ENCODE results near the gene MGAT5B.

DNA sequence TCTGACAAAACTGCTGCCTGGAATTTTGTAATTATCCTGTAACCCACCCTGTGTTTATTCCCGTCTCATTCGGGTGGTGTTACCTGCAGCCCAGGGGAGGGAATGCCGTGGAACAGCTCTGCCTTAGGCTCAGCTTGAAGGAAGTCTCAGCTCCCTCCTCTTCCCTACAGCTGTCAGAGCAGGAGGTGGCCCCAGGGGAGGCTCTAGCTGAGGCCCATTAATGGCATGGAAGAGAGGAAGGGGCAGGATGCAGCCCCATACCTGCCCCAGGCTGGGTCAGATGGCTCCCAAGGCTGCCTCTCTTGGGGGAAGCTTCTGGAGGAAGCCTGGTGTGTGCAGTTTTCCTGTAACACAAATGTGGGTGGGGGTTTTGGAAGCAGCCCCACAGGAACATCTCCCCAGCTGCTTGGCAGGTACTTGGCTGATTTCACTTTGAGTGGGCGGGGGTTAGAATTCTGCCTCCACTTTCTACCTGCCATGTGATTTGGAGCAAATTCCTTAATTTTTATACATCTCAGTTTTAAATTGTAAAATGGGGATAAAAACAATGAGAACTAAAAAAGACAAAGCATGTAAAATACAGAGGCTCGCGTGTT, 103.9 kb downstream of the MGAT5B start:
- TF ChIP-seq, protein P1, sequence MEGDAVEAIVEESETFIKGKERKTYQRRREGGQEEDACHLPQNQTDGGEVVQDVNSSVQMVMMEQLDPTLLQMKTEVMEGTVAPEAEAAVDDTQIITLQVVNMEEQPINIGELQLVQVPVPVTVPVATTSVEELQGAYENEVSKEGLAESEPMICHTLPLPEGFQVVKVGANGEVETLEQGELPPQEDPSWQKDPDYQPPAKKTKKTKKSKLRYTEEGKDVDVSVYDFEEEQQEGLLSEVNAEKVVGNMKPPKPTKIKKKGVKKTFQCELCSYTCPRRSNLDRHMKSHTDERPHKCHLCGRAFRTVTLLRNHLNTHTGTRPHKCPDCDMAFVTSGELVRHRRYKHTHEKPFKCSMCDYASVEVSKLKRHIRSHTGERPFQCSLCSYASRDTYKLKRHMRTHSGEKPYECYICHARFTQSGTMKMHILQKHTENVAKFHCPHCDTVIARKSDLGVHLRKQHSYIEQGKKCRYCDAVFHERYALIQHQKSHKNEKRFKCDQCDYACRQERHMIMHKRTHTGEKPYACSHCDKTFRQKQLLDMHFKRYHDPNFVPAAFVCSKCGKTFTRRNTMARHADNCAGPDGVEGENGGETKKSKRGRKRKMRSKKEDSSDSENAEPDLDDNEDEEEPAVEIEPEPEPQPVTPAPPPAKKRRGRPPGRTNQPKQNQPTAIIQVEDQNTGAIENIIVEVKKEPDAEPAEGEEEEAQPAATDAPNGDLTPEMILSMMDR (conservative IDR thresholded peaks at IDR 0.05; ENCODE audit: low read depth in 2 of 2), result no peak
- TF ChIP-seq EZH2phosphoT487 (IDR thresholded peaks at IDR 0.05; ENCODE audit: unreplicated experiment) (no peak), EZH2 (IDR thresholded peaks at IDR 0.05; ENCODE audit: low read depth, unreplicated experiment) (no peak), POLR2AphosphoS5 (IDR thresholded peaks at IDR 0.05; ENCODE audit: low read depth) (no peak), JUNB (IDR thresholded peaks at IDR 0.05; ENCODE audit: unreplicated experiment) (no peak), ZNF331 (CRISPR knock-in tag; IDR thresholded peaks at IDR 0.05; ENCODE audit: low read depth) (no peak)
- TF ChIP-seq, protein P2, sequence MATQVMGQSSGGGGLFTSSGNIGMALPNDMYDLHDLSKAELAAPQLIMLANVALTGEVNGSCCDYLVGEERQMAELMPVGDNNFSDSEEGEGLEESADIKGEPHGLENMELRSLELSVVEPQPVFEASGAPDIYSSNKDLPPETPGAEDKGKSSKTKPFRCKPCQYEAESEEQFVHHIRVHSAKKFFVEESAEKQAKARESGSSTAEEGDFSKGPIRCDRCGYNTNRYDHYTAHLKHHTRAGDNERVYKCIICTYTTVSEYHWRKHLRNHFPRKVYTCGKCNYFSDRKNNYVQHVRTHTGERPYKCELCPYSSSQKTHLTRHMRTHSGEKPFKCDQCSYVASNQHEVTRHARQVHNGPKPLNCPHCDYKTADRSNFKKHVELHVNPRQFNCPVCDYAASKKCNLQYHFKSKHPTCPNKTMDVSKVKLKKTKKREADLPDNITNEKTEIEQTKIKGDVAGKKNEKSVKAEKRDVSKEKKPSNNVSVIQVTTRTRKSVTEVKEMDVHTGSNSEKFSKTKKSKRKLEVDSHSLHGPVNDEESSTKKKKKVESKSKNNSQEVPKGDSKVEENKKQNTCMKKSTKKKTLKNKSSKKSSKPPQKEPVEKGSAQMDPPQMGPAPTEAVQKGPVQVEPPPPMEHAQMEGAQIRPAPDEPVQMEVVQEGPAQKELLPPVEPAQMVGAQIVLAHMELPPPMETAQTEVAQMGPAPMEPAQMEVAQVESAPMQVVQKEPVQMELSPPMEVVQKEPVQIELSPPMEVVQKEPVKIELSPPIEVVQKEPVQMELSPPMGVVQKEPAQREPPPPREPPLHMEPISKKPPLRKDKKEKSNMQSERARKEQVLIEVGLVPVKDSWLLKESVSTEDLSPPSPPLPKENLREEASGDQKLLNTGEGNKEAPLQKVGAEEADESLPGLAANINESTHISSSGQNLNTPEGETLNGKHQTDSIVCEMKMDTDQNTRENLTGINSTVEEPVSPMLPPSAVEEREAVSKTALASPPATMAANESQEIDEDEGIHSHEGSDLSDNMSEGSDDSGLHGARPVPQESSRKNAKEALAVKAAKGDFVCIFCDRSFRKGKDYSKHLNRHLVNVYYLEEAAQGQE (IDR thresholded peaks at IDR 0.05; ENCODE audit: unreplicated experiment), result no peak
